OCI-LY7 (cell line): ENCODE measurements around the gene MYH7. TPM values are rescaled to one million over a fixed set of nuclear protein-coding genes. Genes with fewer than 3 reads are reported as not detected.
"Not testable (repeated sequence)": the region's sequence is repeated elsewhere in the genome, so short reads cannot be mapped to it uniquely, and the experiment has no call there.

Experiments used
- BruUV-seq: library from RNA; stranded (reverse); fragments of 400-500 nt; replicated peaks from 2 replicates; lab custom pipeline; 2021; lab: Mats Ljungman, UMichigan
- CTCF ChIA-PET: fragments of 300-600 bp; sonication (Branson Sonifier 250); formaldehyde crosslinking; loops from one replicate; lab custom pipeline; 2022; ENCODE audit warnings: antibody characterized with exemption; ENCODE audit not compliant: unreplicated experiment; lab: Charles Lee
- POLR2A ChIA-PET: fragments of 300-600 bp; sonication (Branson Sonifier 250); formaldehyde crosslinking; loops from one replicate; lab custom pipeline; 2022; ENCODE audit warnings: antibody characterized with exemption; lab: Charles Lee
- DNase-seq: peaks from one replicate; pipeline ENCODE4 v3.0.0-alpha.2; 2015; ENCODE audit warnings: low spot score
- H2AFZ ChIP-seq: fragments of 200-600 bp; sonication (generic), shearing (Covaris generic); 2 replicates; pipeline ENCODE4 v1.6.1; 2014; ENCODE audit warnings: mild to moderate bottlenecking, antibody characterized with exemption, low read length, moderate library complexity
- H3K27ac ChIP-seq: fragments of 200-600 bp; sonication (generic); 2 replicates; pipeline ENCODE4 v1.5.1; 2014; ENCODE audit warnings: mixed run types, low read depth, mild to moderate bottlenecking, moderate library complexity, low read length, inconsistent platforms; ENCODE audit not compliant: poor library complexity, severe bottlenecking
- H3K36me3 ChIP-seq: fragments of 200-600 bp; sonication (generic); 2 replicates; pipeline ENCODE4 v1.6.1; 2014; ENCODE audit warnings: mild to moderate bottlenecking, antibody characterized with exemption, low read length, moderate library complexity, mixed read lengths; ENCODE audit not compliant: insufficient read depth
- H3K4me1 ChIP-seq: fragments of 200-600 bp; sonication (generic); 2 replicates; pipeline ENCODE4 v1.5.1; 2014; ENCODE audit warnings: mild to moderate bottlenecking, low read length; ENCODE audit not compliant: insufficient read depth, poor library complexity, severe bottlenecking
- H3K4me2 ChIP-seq: fragments of 200-600 bp; sonication (generic); 2 replicates; pipeline ENCODE4 v1.6.1; 2014; ENCODE audit warnings: mild to moderate bottlenecking, low read length
- H3K4me3 ChIP-seq: fragments of 200-600 bp; sonication (generic); 2 replicates; pipeline ENCODE4 v1.5.1; 2014; ENCODE audit warnings: mild to moderate bottlenecking, low read depth, low read length; ENCODE audit not compliant: poor library complexity, severe bottlenecking
- H3K79me2 ChIP-seq: fragments of 200-600 bp; sonication (generic); 2 replicates; pipeline ENCODE4 v1.6.1; 2016; ENCODE audit warnings: low read depth, mild to moderate bottlenecking, low read length, moderate library complexity, mixed read lengths; ENCODE audit not compliant: insufficient read depth
- H3K9me2 ChIP-seq: fragments of 200-600 bp; sonication (generic); 2 replicates; pipeline ENCODE4 v1.6.1; 2016; ENCODE audit warnings: mild to moderate bottlenecking, low read length, mixed read lengths; ENCODE audit not compliant: insufficient read depth
- H3K9me3 ChIP-seq: fragments of 200-600 bp; sonication (generic); 2 replicates; pipeline ENCODE4 v1.6.1; 2014; ENCODE audit warnings: mild to moderate bottlenecking, mixed run types, low read length, mixed read lengths
- H4K20me1 ChIP-seq: fragments of 200-600 bp; sonication (generic); 2 replicates; pipeline ENCODE4 v1.6.1; 2014; ENCODE audit warnings: mild to moderate bottlenecking, antibody characterized with exemption, low read length, moderate library complexity, mixed read lengths; ENCODE audit not compliant: insufficient read depth
- EZH2phosphoT487 ChIP-seq: fragments of 200-600 bp; sonication (generic); IDR thresholded peaks from 2 replicates; pipeline ENCODE4 v1.6.1; 2018; ENCODE audit warnings: low read depth, borderline replicate concordance, mild to moderate bottlenecking, mixed run types, antibody characterized with exemption, low read length, moderate library complexity, mixed read lengths
- intact Hi-C: fragments of 100-400 bp; cut with micrococcal nuclease; formaldehyde crosslinking; loops from one replicate; pipeline ENCODE4 v1.10.0; 2022; ENCODE audit not compliant: unreplicated experiment
- total RNA-seq, 2 experiments: library from RNA; depleted of rRNA in 1 of 2; stranded (reverse); fragments of >200 nt in 1 of 2; shearing (Covaris generic) in 1 of 2; gene quantifications; 2 replicates each; pipeline ENCODE4 v1.2.3, GENCODE V29; 2014 to 2022
- TF ChIP-seq, protein P1 (sequence below): fragments of 200-600 bp; sonication (generic); conservative IDR thresholded peaks from 2 replicates; pipeline ENCODE4 v1.5.1; 2014; ENCODE audit warnings: mild to moderate bottlenecking, antibody characterized with exemption, low read length, moderate library complexity, mixed read lengths

Gene MYH7
- total RNA-seq, 2 experiments from 2014 or later, result not detected

GRCh38 chr14:23430016-23430722, 5.3 kb downstream of the MYH7 start:
- POLR2A ChIA-PET, result no interaction called here
- Histone ChIP-seq H3K4me3 (no peak overlapping the region), H3K36me3 (no peaks in the 10 kb centered on the region), H2AFZ (no peak overlapping the region), H4K20me1 (no peaks in the 10 kb centered on the region), H3K27ac (no peak overlapping the region), H3K79me2 (no peaks in the 10 kb centered on the region), H3K9me3 (no peaks in the 10 kb centered on the region), H3K4me2 (no peak overlapping the region), H3K9me2 (no peaks in the 10 kb centered on the region), H3K4me1 (no peaks in the 10 kb centered on the region)
- CTCF ChIA-PET, result no interaction called here
- TF ChIP-seq, protein P1, sequence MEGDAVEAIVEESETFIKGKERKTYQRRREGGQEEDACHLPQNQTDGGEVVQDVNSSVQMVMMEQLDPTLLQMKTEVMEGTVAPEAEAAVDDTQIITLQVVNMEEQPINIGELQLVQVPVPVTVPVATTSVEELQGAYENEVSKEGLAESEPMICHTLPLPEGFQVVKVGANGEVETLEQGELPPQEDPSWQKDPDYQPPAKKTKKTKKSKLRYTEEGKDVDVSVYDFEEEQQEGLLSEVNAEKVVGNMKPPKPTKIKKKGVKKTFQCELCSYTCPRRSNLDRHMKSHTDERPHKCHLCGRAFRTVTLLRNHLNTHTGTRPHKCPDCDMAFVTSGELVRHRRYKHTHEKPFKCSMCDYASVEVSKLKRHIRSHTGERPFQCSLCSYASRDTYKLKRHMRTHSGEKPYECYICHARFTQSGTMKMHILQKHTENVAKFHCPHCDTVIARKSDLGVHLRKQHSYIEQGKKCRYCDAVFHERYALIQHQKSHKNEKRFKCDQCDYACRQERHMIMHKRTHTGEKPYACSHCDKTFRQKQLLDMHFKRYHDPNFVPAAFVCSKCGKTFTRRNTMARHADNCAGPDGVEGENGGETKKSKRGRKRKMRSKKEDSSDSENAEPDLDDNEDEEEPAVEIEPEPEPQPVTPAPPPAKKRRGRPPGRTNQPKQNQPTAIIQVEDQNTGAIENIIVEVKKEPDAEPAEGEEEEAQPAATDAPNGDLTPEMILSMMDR, result no peak
- no peak for TF ChIP-seq EZH2phosphoT487
- BruUV-seq, result no TSS peak
- intact Hi-C loops, result no loop called here
- DNase-seq, result no peak

DNA sequence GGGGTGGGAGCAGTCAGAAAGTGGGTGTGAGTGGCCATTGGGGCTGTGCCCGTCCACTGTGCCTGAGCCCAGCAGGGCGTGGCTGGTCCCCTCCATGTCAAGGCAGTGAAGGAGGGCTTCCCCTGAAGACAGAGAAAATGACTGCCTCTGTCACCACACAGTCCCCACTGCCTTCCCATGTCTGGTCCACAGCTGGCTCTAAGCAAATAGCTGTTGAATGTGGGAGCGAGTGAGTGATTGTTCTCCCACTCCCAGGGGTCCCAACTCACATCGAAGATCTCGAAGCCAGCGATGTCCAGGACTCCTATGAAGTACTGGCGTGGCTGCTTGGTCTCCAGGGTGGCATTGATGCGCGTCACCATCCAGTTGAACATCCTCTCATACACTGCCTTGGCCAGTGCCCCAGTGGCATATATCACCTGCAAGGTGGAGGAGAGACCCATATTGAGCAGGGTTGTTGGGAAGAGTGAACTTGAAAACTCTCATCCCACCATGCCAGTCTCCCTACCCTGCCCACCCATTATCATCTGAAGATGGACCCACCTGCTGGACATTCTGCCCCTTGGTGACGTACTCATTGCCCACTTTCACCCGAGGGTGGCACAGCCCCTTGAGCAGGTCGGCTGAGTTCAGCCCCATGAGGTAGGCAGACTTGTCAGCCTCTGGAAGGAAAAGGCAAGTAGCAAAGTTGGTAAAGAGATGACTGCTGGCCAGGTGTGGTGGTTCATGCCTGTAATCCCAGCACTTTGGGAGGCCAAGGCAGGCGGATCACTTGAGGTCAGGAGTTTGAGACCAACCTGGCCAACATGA, 6.6 kb downstream of the MYH7 start:
- no peaks in the 10 kb centered on the region for H3K79me2 ChIP-seq
- no peak overlapping the region for H3K27ac ChIP-seq
- TF ChIP-seq EZH2phosphoT487, result no peak
- TF ChIP-seq, protein P1, result no peak
- H3K9me2 ChIP-seq, result no peaks in the 10 kb centered on the region
- POLR2A ChIA-PET, result no interaction called here
- intact Hi-C loops, result no loop called here
- no peak overlapping the region for H2AFZ ChIP-seq
- DNase-seq, result no peak
- H3K4me3 ChIP-seq, result no peak overlapping the region
- no peaks in the 10 kb centered on the region for H4K20me1 ChIP-seq
- no peaks in the 10 kb centered on the region for H3K4me1 ChIP-seq
- H3K36me3 ChIP-seq, result no peaks in the 10 kb centered on the region
- CTCF ChIA-PET, result no interaction called here
- no peaks in the 10 kb centered on the region for H3K9me3 ChIP-seq
- no peak overlapping the region for H3K4me2 ChIP-seq
- no TSS peak for BruUV-seq

DNA sequence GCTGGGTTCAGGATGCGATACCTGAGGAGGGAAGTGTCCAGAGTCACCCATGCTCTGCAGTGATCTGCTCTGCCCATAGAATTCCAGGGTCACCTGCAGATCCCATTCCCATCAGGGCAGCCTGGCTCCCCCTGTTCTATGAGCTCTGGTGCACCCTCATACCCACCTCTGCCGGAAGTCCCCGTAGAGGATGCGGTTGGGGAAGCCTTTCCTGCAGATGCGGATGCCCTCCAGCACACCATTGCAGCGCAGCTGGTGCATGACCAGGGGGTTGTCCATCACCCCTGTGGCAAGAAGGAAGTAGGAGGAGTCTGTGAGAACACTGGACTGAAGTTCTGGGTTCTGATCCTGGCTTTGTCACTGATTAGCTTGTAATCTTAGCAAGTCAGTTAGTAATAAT, 9.7 kb downstream of the MYH7 start:
- H3K4me3 ChIP-seq, H3K9me3 ChIP-seq, H2AFZ ChIP-seq, H3K9me2 ChIP-seq, H3K4me2 ChIP-seq, H3K4me1 ChIP-seq, H4K20me1 ChIP-seq, H3K79me2 ChIP-seq, H3K36me3 ChIP-seq, CTCF ChIA-PET, DNase-seq, BruUV-seq, POLR2A ChIA-PET, H3K27ac ChIP-seq, intact Hi-C loops: not testable (repeated sequence)
